NK-92 treated with Interleukin-12 subunit alpha and Interleukin-12 subunit beta, amount 100 ng/mL, for 24 hours (cell line): ENCODE data around the gene FBXL13.
"Not testable (repeated sequence)": the region's sequence is repeated elsewhere in the genome, so short reads cannot be mapped to it uniquely, and the experiment has no call there.

Source experiments
- DNase-seq: peaks from one replicate; lab custom pipeline; 2025; lab: John Stamatoyannopoulos, UW

The FBXL13 gene

GRCh38 chr7:102982235-102982634 lies 92.4 kb downstream of the FBXL13 start:
- DNase-seq = no peak

- no peak for DNase-seq
These were observed 93.1 kb downstream of the FBXL13 start for GRCh38 chr7:102981451-102981850.

GRCh38 chr7:102979670-102980069 lies 94.9 kb downstream of the FBXL13 start:
- no peak for DNase-seq

GRCh38 chr7:102978284-102978683 lies 96.3 kb downstream of the FBXL13 start:
- no peak for DNase-seq

- not testable (repeated sequence) for DNase-seq
These were observed 97.0 kb downstream of the FBXL13 start for GRCh38 chr7:102977586-102977985.

- no peak for DNase-seq
These were observed 98.1 kb downstream of the FBXL13 start for GRCh38 chr7:102976493-102976892.

- DNase-seq = no peak
These were observed 98.7 kb downstream of the FBXL13 start for GRCh38 chr7:102975854-102976253.

- DNase-seq = no peak
These were observed 100.0 kb downstream of the FBXL13 start for GRCh38 chr7:102974366-102975236.

- DNase-seq = no peak
These were observed 101.3 kb downstream of the FBXL13 start for GRCh38 chr7:102973096-102973802.

- no peak for DNase-seq
These were observed 106.8 kb downstream of the FBXL13 start for GRCh38 chr7:102967798-102968197.

- no peak for DNase-seq
These were observed 108.1 kb downstream of the FBXL13 start for GRCh38 chr7:102966465-102966864.

- not testable (repeated sequence) for DNase-seq
These were observed 112.6 kb downstream of the FBXL13 start for GRCh38 chr7:102961993-102962392.

- DNase-seq = not testable (repeated sequence)
These were observed 116.6 kb downstream of the FBXL13 start for GRCh38 chr7:102958004-102958403.

- DNase-seq = not testable (repeated sequence)
These were observed 120.2 kb downstream of the FBXL13 start for GRCh38 chr7:102954359-102954758.

- no peak for DNase-seq
These were observed 121.2 kb downstream of the FBXL13 start for GRCh38 chr7:102953406-102953805.

GRCh38 chr7:102951839-102952238 lies 122.8 kb downstream of the FBXL13 start:
- DNase-seq = no peak

- no peak for DNase-seq
These were observed 130.4 kb downstream of the FBXL13 start for GRCh38 chr7:102944241-102944640.

GRCh38 chr7:102943423-102944169 lies 131.0 kb downstream of the FBXL13 start:
- no peak for DNase-seq

GRCh38 chr7:102942868-102943267 lies 131.7 kb downstream of the FBXL13 start:
- DNase-seq = no peak

GRCh38 chr7:102942181-102942866 lies 132.3 kb downstream of the FBXL13 start:
- no peak for DNase-seq

- DNase-seq = no peak
These were observed 135.9 kb downstream of the FBXL13 start for GRCh38 chr7:102938679-102939078.
